ENCODE results near the gene DENR.

DNA sequence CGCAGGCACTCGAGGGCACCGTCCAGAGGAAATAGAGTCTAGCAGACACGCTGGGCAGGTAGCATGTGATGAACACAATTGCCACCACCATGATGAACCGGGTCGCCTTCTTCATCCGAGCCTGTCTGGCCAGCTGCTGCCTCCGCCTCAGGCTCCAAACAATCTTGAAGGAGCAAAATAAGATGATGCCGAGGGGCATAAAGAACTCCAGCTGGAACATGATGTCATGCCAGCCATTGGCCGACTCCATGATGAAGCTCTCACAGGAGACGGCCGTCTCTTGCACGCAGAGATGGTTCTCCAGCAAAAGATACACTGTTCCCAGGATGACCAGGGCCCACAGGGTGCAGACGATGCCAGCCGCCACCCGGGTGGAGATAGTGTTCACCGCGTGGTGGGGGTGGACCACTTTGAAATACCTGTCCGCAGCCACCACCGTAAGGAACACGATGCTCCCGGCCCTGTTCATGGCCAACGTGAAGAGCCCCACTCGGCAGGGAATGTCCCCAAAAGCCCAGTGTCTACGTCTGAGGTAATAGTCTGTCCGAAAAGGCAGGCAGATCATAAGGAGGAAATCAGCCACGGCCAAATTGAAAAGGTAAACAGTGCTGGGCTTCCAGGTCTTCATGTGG is 22.9 kb upstream of the DENR start:
- TF ChIP-seq, protein P1, sequence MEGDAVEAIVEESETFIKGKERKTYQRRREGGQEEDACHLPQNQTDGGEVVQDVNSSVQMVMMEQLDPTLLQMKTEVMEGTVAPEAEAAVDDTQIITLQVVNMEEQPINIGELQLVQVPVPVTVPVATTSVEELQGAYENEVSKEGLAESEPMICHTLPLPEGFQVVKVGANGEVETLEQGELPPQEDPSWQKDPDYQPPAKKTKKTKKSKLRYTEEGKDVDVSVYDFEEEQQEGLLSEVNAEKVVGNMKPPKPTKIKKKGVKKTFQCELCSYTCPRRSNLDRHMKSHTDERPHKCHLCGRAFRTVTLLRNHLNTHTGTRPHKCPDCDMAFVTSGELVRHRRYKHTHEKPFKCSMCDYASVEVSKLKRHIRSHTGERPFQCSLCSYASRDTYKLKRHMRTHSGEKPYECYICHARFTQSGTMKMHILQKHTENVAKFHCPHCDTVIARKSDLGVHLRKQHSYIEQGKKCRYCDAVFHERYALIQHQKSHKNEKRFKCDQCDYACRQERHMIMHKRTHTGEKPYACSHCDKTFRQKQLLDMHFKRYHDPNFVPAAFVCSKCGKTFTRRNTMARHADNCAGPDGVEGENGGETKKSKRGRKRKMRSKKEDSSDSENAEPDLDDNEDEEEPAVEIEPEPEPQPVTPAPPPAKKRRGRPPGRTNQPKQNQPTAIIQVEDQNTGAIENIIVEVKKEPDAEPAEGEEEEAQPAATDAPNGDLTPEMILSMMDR (IDR thresholded peaks at IDR 0.05) = no peak
- no peak for TF ChIP-seq POLR2A (IDR thresholded peaks at IDR 0.05)
